ENCODE measurements around the gene TMEM169.

Gene TMEM169

DNA sequence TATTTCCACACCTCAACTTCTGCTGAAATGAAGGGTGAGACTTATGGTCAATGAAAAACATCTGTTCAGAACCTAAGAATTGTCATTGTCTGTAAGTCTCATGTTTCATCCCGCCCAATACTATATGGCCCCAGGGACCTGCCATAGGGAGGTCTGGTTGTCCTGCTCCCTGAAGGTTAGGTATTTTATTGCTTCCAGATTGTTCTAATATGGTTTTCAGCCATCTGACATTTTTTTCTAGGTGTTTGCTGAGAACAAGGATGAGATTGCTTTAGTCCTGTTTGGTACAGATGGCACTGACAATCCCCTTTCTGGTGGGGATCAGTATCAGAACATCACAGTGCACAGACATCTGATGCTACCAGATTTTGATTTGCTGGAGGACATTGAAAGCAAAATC, 34.7 kb downstream of the TMEM169 start:
- TF ChIP-seq, protein P1, sequence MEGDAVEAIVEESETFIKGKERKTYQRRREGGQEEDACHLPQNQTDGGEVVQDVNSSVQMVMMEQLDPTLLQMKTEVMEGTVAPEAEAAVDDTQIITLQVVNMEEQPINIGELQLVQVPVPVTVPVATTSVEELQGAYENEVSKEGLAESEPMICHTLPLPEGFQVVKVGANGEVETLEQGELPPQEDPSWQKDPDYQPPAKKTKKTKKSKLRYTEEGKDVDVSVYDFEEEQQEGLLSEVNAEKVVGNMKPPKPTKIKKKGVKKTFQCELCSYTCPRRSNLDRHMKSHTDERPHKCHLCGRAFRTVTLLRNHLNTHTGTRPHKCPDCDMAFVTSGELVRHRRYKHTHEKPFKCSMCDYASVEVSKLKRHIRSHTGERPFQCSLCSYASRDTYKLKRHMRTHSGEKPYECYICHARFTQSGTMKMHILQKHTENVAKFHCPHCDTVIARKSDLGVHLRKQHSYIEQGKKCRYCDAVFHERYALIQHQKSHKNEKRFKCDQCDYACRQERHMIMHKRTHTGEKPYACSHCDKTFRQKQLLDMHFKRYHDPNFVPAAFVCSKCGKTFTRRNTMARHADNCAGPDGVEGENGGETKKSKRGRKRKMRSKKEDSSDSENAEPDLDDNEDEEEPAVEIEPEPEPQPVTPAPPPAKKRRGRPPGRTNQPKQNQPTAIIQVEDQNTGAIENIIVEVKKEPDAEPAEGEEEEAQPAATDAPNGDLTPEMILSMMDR (IDR thresholded peaks at IDR 0.05): no peak
- no peak for TF ChIP-seq ZFX (IDR thresholded peaks at IDR 0.05; ENCODE audit: borderline replicate concordance)
- no peak overlapping the region for H3K27ac ChIP-seq

DNA sequence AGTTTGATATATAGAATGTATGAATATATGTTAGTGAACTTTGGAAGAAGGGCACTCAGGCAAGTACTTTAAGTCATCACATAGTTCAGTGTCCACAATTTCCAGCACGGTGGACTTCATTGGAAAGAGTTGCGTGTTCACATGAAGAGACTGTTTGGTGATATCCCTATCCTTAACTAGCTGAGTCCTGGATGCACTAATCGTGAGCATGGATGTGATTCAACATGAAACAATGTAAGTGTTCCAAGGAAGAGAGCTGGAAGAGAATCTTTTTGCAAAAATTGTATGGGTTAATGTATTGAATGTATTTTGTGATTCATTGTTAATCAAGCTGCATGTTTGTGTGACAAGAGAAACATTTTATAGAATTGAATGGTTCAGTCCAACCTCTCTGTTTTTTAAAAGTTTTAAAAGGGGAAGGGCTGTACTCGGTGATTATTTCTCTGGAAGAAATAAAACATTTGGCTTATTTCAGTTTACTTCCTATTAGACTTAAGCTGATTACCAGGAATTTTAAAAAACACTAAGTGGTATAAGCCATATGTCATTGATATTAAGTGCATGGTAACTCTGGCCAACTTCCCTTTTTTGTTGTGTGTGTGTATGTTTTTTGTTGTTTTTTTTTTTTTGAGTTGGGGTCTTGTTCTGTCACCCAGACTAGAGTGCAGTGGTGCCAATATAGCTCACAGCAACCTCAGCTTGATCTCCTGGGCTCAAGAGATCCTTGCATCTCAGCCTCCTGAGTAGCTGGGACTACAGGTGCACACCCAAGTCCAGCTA, 36.0 kb downstream of the TMEM169 start:
- TF ChIP-seq, protein P1 (IDR thresholded peaks at IDR 0.05): no peak
- no peak for TF ChIP-seq ZFX (IDR thresholded peaks at IDR 0.05; ENCODE audit: borderline replicate concordance)
- H3K27ac ChIP-seq: no peak overlapping the region

DNA sequence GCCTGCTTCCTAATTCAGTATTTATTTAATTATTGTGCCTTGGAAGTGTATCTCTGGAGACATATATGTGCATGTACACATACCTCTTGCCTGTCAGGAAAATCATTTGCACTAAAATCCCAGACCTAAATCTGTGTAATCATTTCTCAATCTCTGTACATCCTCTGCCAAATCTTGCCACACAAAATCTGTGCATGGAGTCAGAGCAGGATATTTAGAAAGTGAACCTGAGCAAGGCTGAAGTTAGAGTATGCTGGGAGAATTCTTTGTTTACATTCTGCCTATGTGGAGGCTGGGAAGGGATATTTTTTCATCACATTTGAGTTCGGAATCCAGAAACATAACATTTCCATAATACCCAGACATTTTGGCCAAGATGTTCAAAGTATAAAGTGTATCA, 36.8 kb downstream of the TMEM169 start:
- no peak overlapping the region for H3K27ac ChIP-seq
- TF ChIP-seq, protein P1 (IDR thresholded peaks at IDR 0.05): no peak
- no peak for TF ChIP-seq ZFX (IDR thresholded peaks at IDR 0.05; ENCODE audit: borderline replicate concordance)

DNA sequence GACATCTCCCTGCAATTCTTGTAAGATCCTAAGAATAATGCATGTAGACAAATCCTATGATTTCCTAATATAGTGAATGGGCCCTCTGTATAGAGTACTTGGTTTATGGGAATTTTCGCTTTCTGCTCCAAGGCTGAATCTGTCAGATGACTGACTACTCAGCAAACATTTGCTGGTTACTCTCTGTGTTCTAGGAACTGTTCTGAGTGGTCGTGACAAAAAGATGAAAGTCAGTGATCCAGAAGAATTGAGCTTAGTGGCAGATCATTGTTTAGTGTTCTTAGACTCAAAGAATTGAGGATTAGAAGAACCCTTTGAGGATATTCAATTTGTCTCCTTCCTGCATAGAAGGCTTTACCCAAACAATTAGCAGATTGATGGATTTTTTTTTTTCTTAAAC, 37.4 kb downstream of the TMEM169 start:
- no peak for TF ChIP-seq ZFX (IDR thresholded peaks at IDR 0.05; ENCODE audit: borderline replicate concordance)
- TF ChIP-seq, protein P1 (IDR thresholded peaks at IDR 0.05): no peak

DNA sequence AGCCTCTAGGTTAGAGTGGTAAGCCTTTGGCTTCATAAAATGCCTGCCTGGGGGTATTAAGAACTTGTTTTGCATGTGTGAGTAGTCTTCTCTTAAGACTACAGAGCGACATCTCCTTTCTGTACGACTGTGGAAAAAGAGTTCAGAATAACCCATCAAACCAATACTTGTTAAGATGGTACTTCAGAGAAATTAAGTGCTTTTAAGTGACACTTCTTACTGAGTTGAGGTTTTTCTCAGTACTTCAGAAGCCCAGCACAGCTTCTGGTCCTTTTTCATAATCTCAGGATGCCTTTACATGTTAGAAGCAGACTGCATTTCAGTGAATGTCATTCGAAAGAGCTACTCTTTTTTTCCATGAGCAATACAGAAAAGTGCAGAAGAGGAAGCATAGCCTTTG, 38.3 kb downstream of the TMEM169 start:
- no peak overlapping the region for H3K27ac ChIP-seq
- TF ChIP-seq ZFX (IDR thresholded peaks at IDR 0.05; ENCODE audit: borderline replicate concordance): no peak
- TF ChIP-seq, protein P1 (IDR thresholded peaks at IDR 0.05): no peak

More for the DNA sequence above, 37.4 kb downstream of the TMEM169 start:
- no peak overlapping the region for H3K27ac ChIP-seq

DNA sequence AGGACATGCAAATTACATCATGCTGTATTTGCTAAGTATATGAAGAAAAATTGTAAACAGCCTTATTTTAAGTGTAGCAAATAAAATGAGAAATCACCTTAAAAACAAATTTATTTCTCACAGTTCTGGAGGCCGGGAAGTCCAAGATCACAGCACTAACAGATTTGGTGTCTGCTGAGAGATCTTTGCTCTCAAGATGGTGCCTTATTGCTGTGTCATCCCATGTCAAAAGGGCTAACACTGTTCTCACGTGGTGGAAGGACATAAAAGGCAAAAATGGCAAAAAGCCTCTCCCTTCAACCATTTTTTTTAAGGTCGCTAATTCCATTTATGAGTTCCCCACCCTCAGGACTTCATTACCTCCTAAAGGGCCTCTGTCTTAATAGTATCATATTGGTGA, 39.5 kb downstream of the TMEM169 start:
- H3K27ac ChIP-seq: no peak overlapping the region; the same call in 1 of the 2 replicates
- TF ChIP-seq, protein P1 (IDR thresholded peaks at IDR 0.05): no peak
- no peak for TF ChIP-seq ZFX (IDR thresholded peaks at IDR 0.05; ENCODE audit: borderline replicate concordance)

DNA sequence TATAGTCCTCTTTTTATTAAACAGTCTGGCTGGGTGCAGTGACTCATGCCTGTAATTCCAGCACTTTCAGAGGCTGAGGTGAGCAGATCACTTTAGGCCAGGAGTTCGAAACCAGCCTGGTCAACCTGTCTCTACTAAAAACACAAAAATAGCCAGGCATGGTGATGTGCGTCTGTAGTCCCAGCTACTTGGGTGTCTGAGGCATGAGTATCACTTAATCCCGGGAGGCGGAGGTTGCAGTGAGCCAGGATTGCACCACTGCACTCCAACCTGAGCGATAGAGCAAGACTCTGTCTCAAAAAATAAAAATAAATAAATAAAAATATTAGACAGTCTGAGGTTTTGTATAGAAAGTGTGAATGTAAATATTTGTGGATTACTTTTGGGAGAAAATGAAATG, 45.2 kb downstream of the TMEM169 start:
- TF ChIP-seq, protein P1 (IDR thresholded peaks at IDR 0.05): no peak
- no peak for TF ChIP-seq ZFX (IDR thresholded peaks at IDR 0.05; ENCODE audit: borderline replicate concordance)
- H3K27ac ChIP-seq: no peak overlapping the region
